Measurements from ENCODE around the gene ZNRD2.

GRCh38 chr11:65599955-65600246 is 29.6 kb downstream of the ZNRD2 start:
- TF ChIP-seq REST (tag by site-specific recombination; IDR thresholded peaks at IDR 0.05) = no peak
- no peak for TF ChIP-seq IKZF3 (tag by site-specific recombination; IDR thresholded peaks at IDR 0.05)
- TF ChIP-seq CTCF (tag by site-specific recombination; IDR thresholded peaks at IDR 0.05) = no peak
- TF ChIP-seq ZNF148 (tag by site-specific recombination; IDR thresholded peaks at IDR 0.05; ENCODE audit: borderline replicate concordance) = no peak
- no peak for TF ChIP-seq ZNF23 (tag by site-specific recombination; IDR thresholded peaks at IDR 0.05; ENCODE audit: borderline replicate concordance)
- no peak for TF ChIP-seq ZNF24 (tag by site-specific recombination; IDR thresholded peaks at IDR 0.05)
- no peak for TF ChIP-seq ZBTB21 (tag by site-specific recombination; IDR thresholded peaks at IDR 0.05)
- no peak for TF ChIP-seq ZNF133 (tag by site-specific recombination; IDR thresholded peaks at IDR 0.05)
